NT2/D1 (cell line): ENCODE measurements around the gene SPTBN2.

ENCODE experiments used
- SUZ12 ChIP-seq: IDR thresholded peaks from 2 replicates; pipeline ENCODE4 v1.6.1; 2011; ENCODE audit not compliant: insufficient read length, insufficient read depth; ENCODE audit errors: extremely low read depth
- YY1 ChIP-seq: IDR thresholded peaks from 2 replicates; pipeline ENCODE4 v1.6.1; 2011; ENCODE audit not compliant: insufficient read length, insufficient read depth
- ZNF274 ChIP-seq: IDR thresholded peaks from 2 replicates; pipeline ENCODE4 v1.6.1; 2011; ENCODE audit warnings: mild to moderate bottlenecking, low read depth, low read length

GRCh38 chr11:66693356-66694055, 35.5 kb downstream of the SPTBN2 start:
- TF ChIP-seq SUZ12 (no peak), YY1 (no peak), ZNF274 (no peak)
